Suppressor macrophage treated with lipopolysaccharide for 4 hours (primary cell): ENCODE results near the gene RAD51C.
A peak's percentile ranks its signal among the peaks of the same experiment; 100 is the strongest.
"Not testable (repeated sequence)": the region's sequence is repeated elsewhere in the genome, so short reads cannot be mapped to it uniquely, and the experiment has no call there.

Source experiments
- DNase-seq: peaks from one replicate; pipeline ENCODE4 v3.0.0-alpha.2; 2020

Gene RAD51C

GRCh38 chr17:58747674-58748073 lies 55.3 kb downstream of the RAD51C start:
- DNase-seq = no peak

- DNase-seq = not testable (repeated sequence)
Observed at GRCh38 chr17:58749627-58750026, 57.2 kb downstream of the RAD51C start.

- DNase-seq = no peak
Observed at GRCh38 chr17:58753026-58753425, 60.6 kb downstream of the RAD51C start.

- DNase-seq = no peak
Observed at GRCh38 chr17:58755269-58755576, 62.8 kb downstream of the RAD51C start.

GRCh38 chr17:58755577-58756245 lies 63.3 kb downstream of the RAD51C start, which contains the start of gene PPM1E:
TSS of gene PPM1E (plus strand) at chr17:58755854.
- DNase-seq = peak; percentile 29

GRCh38 chr17:58756246-58757161 lies 64.1 kb downstream of the RAD51C start:
- no peak for DNase-seq

- no peak for DNase-seq
Observed at GRCh38 chr17:58757162-58757613, 64.8 kb downstream of the RAD51C start.

GRCh38 chr17:58758890-58759289 lies 66.5 kb downstream of the RAD51C start:
- DNase-seq = no peak

GRCh38 chr17:58759522-58759921 lies 67.1 kb downstream of the RAD51C start:
- no peak for DNase-seq

GRCh38 chr17:58760248-58760647 lies 67.8 kb downstream of the RAD51C start:
- no peak for DNase-seq

GRCh38 chr17:58763263-58763662 lies 70.9 kb downstream of the RAD51C start:
- DNase-seq = no peak

- no peak for DNase-seq
Observed at GRCh38 chr17:58764373-58764772, 72.0 kb downstream of the RAD51C start.

- not testable (repeated sequence) for DNase-seq
Observed at GRCh38 chr17:58778482-58778881, 86.1 kb downstream of the RAD51C start.

GRCh38 chr17:58779446-58779845 lies 87.0 kb downstream of the RAD51C start:
- no peak for DNase-seq

- no peak for DNase-seq
Observed at GRCh38 chr17:58783380-58783779, 91.0 kb downstream of the RAD51C start.

GRCh38 chr17:58785097-58785496 lies 92.7 kb downstream of the RAD51C start:
- no peak for DNase-seq
